ENCODE data around the gene SAG.

Gene SAG

GRCh38 chr2:233387667-233388528 is 80.3 kb downstream of the SAG start:
- Histone ChIP-seq H2AFZ (ENCODE audit: low read length, unreplicated experiment) (peak overlapping the region; percentile 54), H3K27ac (ENCODE audit: low read depth, low read length) (peak overlapping the region; percentile 92), H3K4me1 (ENCODE audit: control insufficient read depth, insufficient read depth, low read length, unreplicated experiment) (peaks cover 26% of the 10 kb centered on the region), H3K36me3 (ENCODE audit: insufficient read depth, low read length) (no peaks in the 10 kb centered on the region), H3K27me3 (ENCODE audit: insufficient read depth, low read length) (no peaks in the 10 kb centered on the region), H3K4me3 (ENCODE audit: low read depth, low read length) (peak overlapping the region; percentile 61; the same call in 1 of the 2 replicates), H3K79me2 (ENCODE audit: control insufficient read depth, insufficient read depth, low read length, unreplicated experiment) (peaks cover 15% of the 10 kb centered on the region)

- Histone ChIP-seq H3K36me3 (ENCODE audit: insufficient read depth, low read length) (no peaks in the 10 kb centered on the region), H3K79me2 (ENCODE audit: control insufficient read depth, insufficient read depth, low read length, unreplicated experiment) (peaks cover 15% of the 10 kb centered on the region), H3K27me3 (ENCODE audit: insufficient read depth, low read length) (no peaks in the 10 kb centered on the region), H3K4me3 (ENCODE audit: low read depth, low read length) (no peak overlapping the region), H2AFZ (ENCODE audit: low read length, unreplicated experiment) (no peak overlapping the region), H3K4me1 (ENCODE audit: control insufficient read depth, insufficient read depth, low read length, unreplicated experiment) (peaks cover 26% of the 10 kb centered on the region), H3K27ac (ENCODE audit: low read depth, low read length) (no peak overlapping the region)
These were observed 82.0 kb downstream of the SAG start for GRCh38 chr2:233389601-233390125.

DNA sequence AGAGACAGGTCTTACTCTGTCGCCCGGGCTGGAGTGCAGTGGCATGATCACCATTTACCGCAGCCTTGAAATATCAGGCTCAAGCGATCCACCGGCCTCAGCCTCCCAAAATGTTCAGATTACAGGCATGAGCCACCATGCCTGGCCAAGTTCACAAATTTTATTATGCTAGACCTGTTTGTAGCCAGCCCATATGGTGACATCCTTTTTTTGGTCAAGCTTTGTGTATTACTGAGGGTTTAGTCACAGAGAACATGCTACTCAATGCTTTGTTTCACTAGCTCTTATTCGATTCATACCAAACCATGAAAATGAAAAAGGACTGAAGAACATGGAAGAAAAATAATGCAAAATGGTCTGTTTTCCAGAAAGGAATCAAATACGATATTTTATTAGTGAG is 88.1 kb downstream of the SAG start:
- Histone ChIP-seq H2AFZ (ENCODE audit: low read length, unreplicated experiment) (no peak overlapping the region), H3K36me3 (ENCODE audit: insufficient read depth, low read length) (no peaks in the 10 kb centered on the region), H3K4me1 (ENCODE audit: control insufficient read depth, insufficient read depth, low read length, unreplicated experiment) (no peaks in the 10 kb centered on the region), H3K4me3 (ENCODE audit: low read depth, low read length) (no peak overlapping the region), H3K79me2 (ENCODE audit: control insufficient read depth, insufficient read depth, low read length, unreplicated experiment) (no peaks in the 10 kb centered on the region), H3K27me3 (ENCODE audit: insufficient read depth, low read length) (no peaks in the 10 kb centered on the region), H3K27ac (ENCODE audit: low read depth, low read length) (no peak overlapping the region)

Measured in ACC112 (cell line).